KG1 (cell line): ENCODE measurements around the gene GPS2.
"Not testable (repeated sequence)": the region's sequence is repeated elsewhere in the genome, so short reads cannot be mapped to it uniquely, and the experiment has no call there.

Experiments used
- DNase-seq: peaks from one replicate; lab custom pipeline; 2025; lab: John Stamatoyannopoulos, UW

Gene GPS2

DNA sequence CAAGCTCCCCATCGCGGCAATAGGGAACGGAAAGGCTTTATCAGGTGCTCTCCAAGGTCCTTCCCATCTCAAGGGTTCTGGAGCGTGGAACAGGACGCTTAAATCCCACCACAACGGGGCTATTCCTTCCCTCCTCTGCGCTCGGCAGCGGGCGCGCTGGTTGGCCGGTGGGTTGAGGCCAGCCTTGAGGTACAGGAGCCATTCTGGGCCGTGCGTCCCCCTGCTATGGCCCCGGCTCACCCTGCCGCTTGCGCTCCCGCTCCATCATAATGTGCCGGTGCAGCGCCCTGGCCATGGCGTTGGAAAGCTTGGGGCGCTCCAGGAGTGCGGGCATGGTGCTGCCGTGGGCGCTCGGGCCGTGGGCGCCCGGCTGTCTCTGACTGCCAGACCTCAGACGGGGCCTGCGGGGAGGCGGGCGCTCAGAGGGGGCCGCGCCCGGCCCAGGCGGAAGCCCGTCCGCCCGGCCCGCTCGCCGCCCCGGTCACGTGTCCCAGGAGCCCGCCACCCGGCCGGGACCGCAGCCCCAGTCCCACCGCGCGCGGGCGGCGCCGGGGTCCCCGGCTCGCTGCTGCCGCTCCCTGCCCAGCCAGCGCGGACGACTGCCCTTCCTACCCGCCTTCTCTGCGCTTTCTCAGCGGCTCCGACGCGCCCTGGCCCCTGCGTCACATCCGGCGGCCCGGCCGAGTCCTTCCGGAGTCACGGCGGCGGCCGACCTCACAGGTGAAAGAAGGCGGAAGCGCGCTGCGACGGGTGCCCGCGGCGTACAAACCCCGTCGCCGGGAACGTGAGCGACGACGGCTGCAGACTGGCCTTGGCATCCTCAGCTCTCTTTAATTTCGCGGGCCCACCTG is at the start of gene GPS2:
TSS of gene GPS2 (minus strand) at position 642 of the 851 bp plus-strand sequence. CDS start at position 334, 308 bp downstream.
- peak; percentile 37 for DNase-seq

GRCh38 chr17:7363311-7363710 is 48.2 kb upstream of the GPS2 start:
- no peak for DNase-seq

GRCh38 chr17:7361906-7362305 is 46.7 kb upstream of the GPS2 start:
- no peak for DNase-seq

DNA sequence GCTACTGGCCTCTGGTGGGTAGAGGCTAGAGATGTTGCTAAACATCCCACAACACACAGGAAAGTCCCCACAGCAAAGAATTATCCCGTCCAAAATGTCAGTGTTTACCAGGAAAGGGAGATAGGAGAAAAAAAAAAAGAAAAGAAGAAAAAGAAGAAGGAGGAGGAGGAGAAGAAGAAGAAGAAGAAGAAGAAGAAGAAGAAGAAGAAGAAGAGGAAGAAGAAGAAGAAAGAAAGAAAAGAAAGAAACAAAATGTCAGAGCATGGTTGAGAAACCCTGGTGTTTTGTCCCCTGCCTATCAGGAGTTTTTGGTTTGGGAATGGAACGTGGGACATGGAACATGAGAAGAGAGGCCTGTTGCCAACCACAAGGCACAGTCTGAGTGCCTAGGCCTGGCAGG is 42.2 kb upstream of the GPS2 start:
- DNase-seq: no peak

- DNase-seq: no peak
Measured at GRCh38 chr17:7356756-7357155, 41.6 kb upstream of the GPS2 start.

- DNase-seq: peak; percentile 32
Measured at GRCh38 chr17:7356072-7356549, 41.0 kb upstream of the GPS2 start.

DNA sequence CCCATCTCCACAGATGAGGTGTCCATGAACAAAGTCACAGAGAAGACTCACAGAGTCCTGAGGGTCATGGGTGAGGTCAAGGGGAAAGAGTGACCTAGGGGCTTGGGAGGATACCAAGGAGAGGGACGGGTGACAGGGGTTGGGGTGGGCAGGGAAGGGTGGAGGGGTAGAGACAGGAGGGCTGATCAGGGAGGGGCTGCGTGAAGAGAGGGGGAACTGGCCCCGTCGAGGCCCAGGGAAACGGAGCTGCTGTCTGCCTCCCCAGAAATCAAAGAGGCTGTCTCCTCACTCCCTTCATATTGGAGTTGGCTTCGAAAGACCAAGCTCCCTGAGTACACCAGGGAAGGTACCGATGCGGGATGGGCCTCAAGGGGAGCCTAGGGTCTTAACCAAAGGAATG is 40.4 kb upstream of the GPS2 start:
- no peak for DNase-seq

- no peak for DNase-seq
Measured at GRCh38 chr17:7355053-7355452, 39.9 kb upstream of the GPS2 start, which contains the start of gene TMEM95. TMEM95 (plus strand) TSS chr17:7355156; CDS start chr17:7355205, 49 bp downstream.

GRCh38 chr17:7354262-7354843 is 39.2 kb upstream of the GPS2 start:
- DNase-seq: no peak

GRCh38 chr17:7352910-7353635 is 37.9 kb upstream of the GPS2 start:
- DNase-seq: no peak

- no peak for DNase-seq
Measured at GRCh38 chr17:7352503-7352889, 37.3 kb upstream of the GPS2 start.

- no peak for DNase-seq
Measured at GRCh38 chr17:7351665-7352502, 36.7 kb upstream of the GPS2 start, which contains the start of gene KCTD11. KCTD11 (plus strand) TSS chr17:7352162.

GRCh38 chr17:7348478-7349242 is 33.5 kb upstream of the GPS2 start:
- DNase-seq: no peak

DNA sequence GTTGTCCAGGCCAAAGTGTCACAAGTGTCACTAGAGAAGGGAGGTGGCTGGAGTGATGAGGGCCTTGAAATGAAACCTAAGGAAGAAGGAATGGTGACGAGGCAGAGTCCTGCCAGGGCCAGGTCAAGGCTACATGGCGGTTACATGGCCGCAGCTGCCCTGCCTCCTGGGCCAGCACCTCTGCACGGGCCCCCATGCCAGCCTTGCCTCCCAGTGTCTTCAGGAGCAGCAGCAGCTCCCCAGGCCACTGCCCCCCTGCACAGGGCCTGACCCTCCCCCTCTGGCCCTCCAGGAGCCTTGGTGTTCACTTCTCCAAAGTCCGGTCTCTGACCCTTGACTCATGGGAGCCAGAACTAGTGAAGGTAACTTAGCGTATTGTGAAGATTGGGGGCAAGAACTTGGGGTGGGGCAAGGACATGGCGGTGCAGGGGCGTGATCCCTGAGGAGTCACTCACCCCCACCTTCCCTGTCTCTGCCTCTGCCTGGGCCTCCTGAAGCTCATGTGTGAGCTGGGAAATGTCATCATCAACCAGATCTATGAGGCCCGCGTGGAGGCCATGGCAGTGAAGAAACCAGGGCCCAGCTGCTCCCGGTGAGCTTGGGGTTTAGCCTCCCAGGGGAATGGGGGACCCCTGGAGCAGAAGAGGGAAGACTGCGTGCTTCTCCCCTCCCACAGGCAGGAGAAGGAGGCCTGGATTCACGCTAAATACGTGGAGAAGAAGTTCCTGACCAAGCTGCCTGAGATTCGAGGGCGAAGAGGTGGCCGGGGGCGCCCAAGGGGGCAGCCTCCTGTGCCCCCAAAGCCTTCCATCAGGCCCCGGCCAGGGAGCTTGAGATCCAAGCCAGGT is 32.7 kb upstream of the GPS2 start:
- no peak for DNase-seq

GRCh38 chr17:7346761-7347614 is 31.8 kb upstream of the GPS2 start:
- DNase-seq: no peak

GRCh38 chr17:7343250-7343649 is 28.1 kb upstream of the GPS2 start:
- no peak for DNase-seq

DNA sequence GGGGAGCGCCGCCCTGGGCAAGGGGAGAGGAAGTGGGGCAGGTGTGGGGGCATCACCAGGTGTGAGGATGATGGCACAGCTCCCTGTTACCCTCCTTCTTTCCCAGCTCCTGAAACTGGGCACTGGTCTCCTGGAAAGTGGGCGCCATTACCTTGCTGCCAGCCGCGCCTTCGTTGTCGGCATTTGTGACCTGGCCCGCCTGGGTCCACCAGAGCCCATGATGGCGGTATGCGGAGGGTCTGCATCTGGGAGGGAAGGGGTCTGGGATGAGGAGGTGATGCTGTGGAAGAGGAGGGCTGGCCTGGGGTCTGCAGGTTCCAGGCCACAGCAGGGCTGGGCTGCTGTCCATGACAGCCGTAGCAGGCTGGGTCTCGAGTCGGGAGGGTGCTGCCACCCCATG is 26.7 kb upstream of the GPS2 start:
- no peak for DNase-seq

- no peak for DNase-seq
Measured at GRCh38 chr17:7340179-7340578, 25.0 kb upstream of the GPS2 start.

- not testable (repeated sequence) for DNase-seq
Measured at GRCh38 chr17:7337600-7337999, 22.4 kb upstream of the GPS2 start.
